ENCODE results near the gene KIT.

DNA sequence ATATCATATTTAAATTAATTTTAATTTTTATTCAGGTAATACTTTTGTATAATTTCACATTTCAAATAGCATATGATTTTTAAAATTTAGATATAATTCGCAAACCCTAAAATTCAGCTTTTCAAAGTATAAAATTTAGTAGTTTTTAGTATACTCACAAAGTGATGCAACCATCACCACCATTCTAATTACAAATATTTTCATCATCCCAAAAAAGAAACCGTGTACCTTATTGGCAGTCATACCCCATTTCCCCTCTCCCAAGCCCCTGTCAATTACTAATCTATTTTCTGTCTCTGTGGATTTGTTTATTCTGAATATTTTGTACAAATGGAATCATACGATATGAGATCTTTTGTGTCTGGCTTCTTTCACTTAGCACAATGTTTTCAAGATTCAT lies 37.0 kb upstream of the KIT start:
- no peak for TF ChIP-seq POLR2A (IDR thresholded peaks at IDR 0.05)
- TF ChIP-seq, protein P1, sequence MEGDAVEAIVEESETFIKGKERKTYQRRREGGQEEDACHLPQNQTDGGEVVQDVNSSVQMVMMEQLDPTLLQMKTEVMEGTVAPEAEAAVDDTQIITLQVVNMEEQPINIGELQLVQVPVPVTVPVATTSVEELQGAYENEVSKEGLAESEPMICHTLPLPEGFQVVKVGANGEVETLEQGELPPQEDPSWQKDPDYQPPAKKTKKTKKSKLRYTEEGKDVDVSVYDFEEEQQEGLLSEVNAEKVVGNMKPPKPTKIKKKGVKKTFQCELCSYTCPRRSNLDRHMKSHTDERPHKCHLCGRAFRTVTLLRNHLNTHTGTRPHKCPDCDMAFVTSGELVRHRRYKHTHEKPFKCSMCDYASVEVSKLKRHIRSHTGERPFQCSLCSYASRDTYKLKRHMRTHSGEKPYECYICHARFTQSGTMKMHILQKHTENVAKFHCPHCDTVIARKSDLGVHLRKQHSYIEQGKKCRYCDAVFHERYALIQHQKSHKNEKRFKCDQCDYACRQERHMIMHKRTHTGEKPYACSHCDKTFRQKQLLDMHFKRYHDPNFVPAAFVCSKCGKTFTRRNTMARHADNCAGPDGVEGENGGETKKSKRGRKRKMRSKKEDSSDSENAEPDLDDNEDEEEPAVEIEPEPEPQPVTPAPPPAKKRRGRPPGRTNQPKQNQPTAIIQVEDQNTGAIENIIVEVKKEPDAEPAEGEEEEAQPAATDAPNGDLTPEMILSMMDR (IDR thresholded peaks at IDR 0.05): no peak
